Adrenal gland (tissue), 12 donors: Measurements from ENCODE around the gene ST3GAL4. TPM values are rescaled to one million over a fixed set of nuclear protein-coding genes. Genes with fewer than 3 reads are reported as not detected.

Experiments
- DNase-seq, 7 donors: peaks; one replicate each; pipeline ENCODE4 v3.0.0-alpha.2; 2019 to 2020
- H3K27ac ChIP-seq, 5 donors: fragments of 200-600 bp; sonication (generic) in 4 of 5; 1 replicate in 3 of 5; 2 replicates in 2 of 5; pipeline versions ENCODE4 v1.5.1 to v1.8.0; 2016 to 2020; ENCODE audit warnings: mild to moderate bottlenecking in 1 of 5
- H3K27me3 ChIP-seq: fragments of 200-600 bp; 2 replicates; pipeline ENCODE4 v1.8.0; 2021
- H3K36me3 ChIP-seq, 2 donors: fragments of 200-600 bp; replicated peaks in 1 of 2; 1 replicate in 1 of 2; 2 replicates in 1 of 2; pipeline versions ENCODE4 v1.5.1 to v1.8.0; 2018 to 2022
- H3K4me1 ChIP-seq, 2 donors: fragments of 200-600 bp; replicated peaks in 1 of 2; 1 replicate in 1 of 2; 2 replicates in 1 of 2; pipeline versions ENCODE4 v1.5.1 to v1.8.0; 2018 to 2021
- H3K4me3 ChIP-seq, 4 donors: fragments of 200-600 bp; sonication (generic) in 3 of 4; one replicate each; pipeline ENCODE4 v1.5.1; 2016 to 2018
- H3K9me3 ChIP-seq, 3 donors: fragments of 200-600 bp; sonication (generic) in 1 of 3; replicated peaks in 1 of 3; 1 replicate in 2 of 3; 2 replicates in 1 of 3; pipeline versions ENCODE4 v1.5.1 to v1.8.0; 2016 to 2021
- POLR2A ChIP-seq, 2 donors: fragments of 450-650 bp; IDR thresholded peaks; one replicate each; pipeline ENCODE4 v1.6.1; 2017; ENCODE audit warnings: antibody characterized with exemption in 2 of 2, mild to moderate bottlenecking in 2 of 2, moderate library complexity in 1 of 2
- WGBS, 4 donors: extraction: QIAGEN DNeasy Blood & Tissue Kit in 2 of 4; methylation state at CpG; one replicate each; pipeline versions ENCODE4 v1.1.5 to v1.1.7; 2013 to 2017; 5-methylcytosine and 5-hydroxymethylcytosine counted together
- intact Hi-C, 2 donors: fragments of 100-400 bp; cut with DNase I; formaldehyde crosslinking; loops; one replicate each; pipeline versions ENCODE4 v1.14.1 to v1.15.0; 2022 to 2023
- polyA plus RNA-seq, 3 donors: library from polyadenylated mRNA; stranded (reverse); fragments of 200-250 nt in 2 of 3; fragments of 350-450 nt in 1 of 3; fragmentation: Illumina TruSeq in 1 of 3; extraction: RNeasy Lipid Tissue Mini Kit (QIAGEN cat#74804) in 1 of 3; gene quantifications; one replicate each; pipeline ENCODE4 v1.2.3, GENCODE V29; 2013 to 2014
- total RNA-seq, 9 donors: library from RNA; depleted of rRNA in 4 of 9; stranded (reverse); fragments of >200 nt in 4 of 9; fragments of 120-200 nt in 1 of 9; fragmentation: NEBNext Ultra II Directional in 1 of 9; extraction: Animal tissue kit (Norgen Biotek cat#: 25700) in 1 of 9; gene quantifications; one replicate each; pipeline versions ENCODE4 v1.1.0 to v1.2.4, GENCODE V29; 2013 to 2023
- TF ChIP-seq, protein P1 (sequence below), 6 experiments: fragments of 450-650 bp in 4 of 6; fragments of 200-600 bp in 2 of 6; sonication (generic) in 1 of 6; IDR thresholded peaks; 1 replicate in 5 of 6; 2 replicates in 1 of 6; pipeline versions ENCODE4 v1.5.1 to v1.8.0; 2016 to 2021; ENCODE audit warnings: antibody characterized with exemption in 6 of 6, mild to moderate bottlenecking in 2 of 6, moderate library complexity in 1 of 6
- donor health status: healthy with polysubstance abuse.
- donor health status: Bipolar disorder and iron deficiency.
- donor health status: DM: yes; HTN: yes; CAD: no.
- donor health status: DM: no; HTN: no; CAD: no.
- donor health status: DM: no; HTN: no; CAD: no.
- donor health status: DM: yes; HTN: yes; CAD: no.

ST3GAL4 gene
- total and polyA plus RNA-seq, 12 donors = 119 to 359 (median 163) TPM

DNA sequence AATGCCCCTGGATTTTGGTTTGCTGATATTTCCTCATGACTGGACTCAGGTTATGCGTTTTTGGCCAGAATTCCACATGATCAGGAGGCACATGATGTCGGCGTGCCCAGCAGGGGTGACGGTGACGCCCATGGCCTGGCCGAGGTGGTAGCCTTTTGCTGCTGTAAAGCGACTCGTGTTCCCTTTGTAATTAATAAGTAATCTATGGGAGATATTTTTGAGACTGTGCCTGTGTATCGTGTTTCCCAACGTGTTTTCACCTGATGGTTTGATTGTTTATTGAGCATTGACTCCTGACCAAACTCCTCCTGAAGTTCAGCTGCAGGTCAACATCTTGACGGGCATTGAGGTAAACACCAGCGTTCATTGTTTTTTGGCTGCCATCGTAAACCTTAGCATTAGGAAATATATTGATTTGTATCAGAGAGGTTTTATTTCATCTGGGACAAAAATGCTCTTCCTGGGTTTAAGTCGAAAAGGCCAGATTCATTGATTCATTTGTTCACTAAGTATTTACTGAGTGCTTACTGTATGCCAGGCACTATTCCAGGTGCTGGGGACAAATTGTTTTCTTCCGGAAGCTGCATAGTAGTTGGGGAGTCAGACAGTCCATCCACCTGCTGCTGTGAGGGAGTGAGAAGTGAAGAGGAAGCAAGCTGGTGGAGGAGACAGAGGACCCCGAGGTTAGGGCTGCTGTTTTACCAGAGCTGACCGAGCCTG lies 28.0 kb upstream of the ST3GAL4 start:
- WGBS, 4 donors = 91 to 93% (median 92%) methylated on average over 17 of the region's 17 CpGs
- intact Hi-C loops = no loop called here
- H3K27ac ChIP-seq = no peak overlapping the region

DNA sequence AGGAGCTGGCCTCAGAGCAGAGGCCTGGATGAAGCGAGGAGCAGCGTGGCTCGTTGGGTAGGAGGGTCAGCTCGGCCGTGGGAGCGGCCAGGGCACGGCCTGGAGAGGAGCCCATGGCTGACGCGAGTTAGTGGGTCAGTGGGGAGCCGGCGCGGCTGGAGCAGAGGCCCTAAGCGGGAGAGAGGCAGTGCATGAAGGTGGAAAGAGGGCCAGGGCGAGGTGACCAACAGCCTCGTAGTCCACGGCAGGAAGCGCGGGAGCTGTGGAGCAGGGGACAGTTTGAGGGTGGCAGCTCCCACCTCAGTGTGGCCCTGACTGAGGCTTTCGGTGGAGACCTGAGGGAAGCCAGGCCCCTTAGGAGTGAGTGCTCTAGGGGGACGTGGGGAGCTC lies 27.5 kb upstream of the ST3GAL4 start:
- intact Hi-C loops = no loop called here
- 90 to 93% (median 92%) methylated on average over 19 to 20 of the region's 20 CpGs for WGBS, 4 donors
- Histone ChIP-seq H3K4me3 (no peak overlapping the region), H3K36me3 (no peaks in the 10 kb centered on the region), H3K27me3 (no peaks in the 10 kb centered on the region), H3K27ac (no peak overlapping the region), H3K4me1 (peaks cover 14 to 18% of the 10 kb centered on the region in 2 donors), H3K9me3 (no peaks in the 10 kb centered on the region)
- TF ChIP-seq, protein P1, sequence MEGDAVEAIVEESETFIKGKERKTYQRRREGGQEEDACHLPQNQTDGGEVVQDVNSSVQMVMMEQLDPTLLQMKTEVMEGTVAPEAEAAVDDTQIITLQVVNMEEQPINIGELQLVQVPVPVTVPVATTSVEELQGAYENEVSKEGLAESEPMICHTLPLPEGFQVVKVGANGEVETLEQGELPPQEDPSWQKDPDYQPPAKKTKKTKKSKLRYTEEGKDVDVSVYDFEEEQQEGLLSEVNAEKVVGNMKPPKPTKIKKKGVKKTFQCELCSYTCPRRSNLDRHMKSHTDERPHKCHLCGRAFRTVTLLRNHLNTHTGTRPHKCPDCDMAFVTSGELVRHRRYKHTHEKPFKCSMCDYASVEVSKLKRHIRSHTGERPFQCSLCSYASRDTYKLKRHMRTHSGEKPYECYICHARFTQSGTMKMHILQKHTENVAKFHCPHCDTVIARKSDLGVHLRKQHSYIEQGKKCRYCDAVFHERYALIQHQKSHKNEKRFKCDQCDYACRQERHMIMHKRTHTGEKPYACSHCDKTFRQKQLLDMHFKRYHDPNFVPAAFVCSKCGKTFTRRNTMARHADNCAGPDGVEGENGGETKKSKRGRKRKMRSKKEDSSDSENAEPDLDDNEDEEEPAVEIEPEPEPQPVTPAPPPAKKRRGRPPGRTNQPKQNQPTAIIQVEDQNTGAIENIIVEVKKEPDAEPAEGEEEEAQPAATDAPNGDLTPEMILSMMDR (IDR thresholded peaks at IDR 0.05) = no peak
- TF ChIP-seq POLR2A (IDR thresholded peaks at IDR 0.05) = no peak
- DNase-seq = no peak

More for the DNA sequence above, 28.0 kb upstream of the ST3GAL4 start:
- Histone ChIP-seq H3K27me3 (no peaks in the 10 kb centered on the region), H3K4me3 (no peak overlapping the region), H3K4me1 (peaks cover 11 to 19% of the 10 kb centered on the region in 2 donors), H3K9me3 (no peaks in the 10 kb centered on the region), H3K36me3 (no peaks in the 10 kb centered on the region)
- TF ChIP-seq, protein P1 (IDR thresholded peaks at IDR 0.05) = no peak
- TF ChIP-seq POLR2A (IDR thresholded peaks at IDR 0.05) = no peak
- DNase-seq = peak in 1 of 7 donors; percentile 6

DNA sequence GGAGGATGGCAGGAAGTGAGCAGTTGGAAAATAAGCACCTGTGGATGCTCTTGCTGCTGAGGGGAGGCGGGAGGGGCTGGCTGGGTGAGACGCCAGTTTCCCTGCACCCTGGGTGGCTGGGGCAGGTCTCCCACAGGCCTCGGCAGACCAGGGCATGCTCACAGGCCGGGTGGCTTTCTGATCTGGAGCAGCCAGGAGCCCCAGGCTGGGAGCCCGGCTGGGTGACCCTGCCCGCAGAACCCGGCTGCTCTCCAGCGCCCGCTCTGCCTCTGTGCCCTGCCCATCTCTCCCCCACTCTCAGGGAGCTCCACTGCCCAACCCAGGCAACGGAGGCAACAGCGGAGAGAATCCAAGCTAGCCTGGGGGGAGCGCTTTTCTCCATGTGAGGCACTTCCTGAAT lies 27.0 kb upstream of the ST3GAL4 start:
- no peaks in the 10 kb centered on the region for H3K27me3 ChIP-seq
- no peaks in the 10 kb centered on the region for H3K9me3 ChIP-seq
- WGBS, 4 donors = 91 to 100% (median 94%) methylated on average over 4 to 12 of the region's 12 CpGs
- peak in 1 of 7 donors; percentile 4 for DNase-seq
- H3K36me3 ChIP-seq = no peaks in the 10 kb centered on the region
- H3K27ac ChIP-seq = no peak overlapping the region
- intact Hi-C loops = no loop called here
- peaks cover 12 to 13% of the 10 kb centered on the region in 2 donors for H3K4me1 ChIP-seq
- H3K4me3 ChIP-seq = no peak overlapping the region
- TF ChIP-seq, protein P1 (IDR thresholded peaks at IDR 0.05) = no peak
- TF ChIP-seq POLR2A (IDR thresholded peaks at IDR 0.05) = no peak

DNA sequence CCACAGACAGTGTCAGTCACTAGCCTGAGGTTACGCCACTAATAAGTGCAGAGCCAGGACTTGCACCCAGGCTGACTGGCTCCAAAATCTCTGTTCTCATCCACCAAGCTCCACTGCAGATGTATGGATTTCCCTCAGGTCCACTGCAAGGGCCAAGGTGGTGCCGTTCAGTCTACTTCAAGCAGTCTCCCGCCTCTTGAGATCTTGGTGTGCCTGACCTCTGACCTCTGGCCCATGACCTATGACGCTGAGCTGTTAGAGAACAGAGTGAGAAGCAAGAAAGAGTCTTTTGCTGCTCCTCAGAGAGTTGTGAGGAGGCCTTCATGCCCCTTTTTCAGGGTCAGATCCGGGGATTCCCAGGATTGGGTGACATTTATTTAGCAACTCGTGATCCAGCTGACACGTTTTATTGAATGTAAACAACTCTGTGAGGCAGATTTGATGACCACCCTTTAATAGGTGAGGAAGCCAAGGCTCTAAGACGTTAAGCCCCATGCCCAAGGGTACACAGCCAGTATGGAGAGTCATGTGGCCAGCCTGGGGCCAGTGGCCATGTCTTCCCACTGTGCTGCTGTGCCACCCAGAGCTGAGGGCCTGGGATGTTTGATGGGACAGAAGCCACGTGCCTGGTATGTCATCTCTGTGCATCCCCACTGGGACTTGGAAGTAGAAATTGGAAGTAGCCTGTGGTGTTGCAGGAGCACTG lies 26.4 kb upstream of the ST3GAL4 start:
- H3K27me3 ChIP-seq = no peaks in the 10 kb centered on the region
- peak overlapping the region in 1 of 5 donors; percentile 2 for H3K27ac ChIP-seq
- 73 to 81% (median 76%) methylated on average over 9 of the region's 9 CpGs for WGBS, 4 donors
- intact Hi-C loops = no loop called here
- no peak for TF ChIP-seq POLR2A (IDR thresholded peaks at IDR 0.05)
- TF ChIP-seq, protein P1 (IDR thresholded peaks at IDR 0.05) = no peak
- H3K4me1 ChIP-seq = peaks cover 10 to 13% of the 10 kb centered on the region in 2 donors
- peak in 1 of 7 donors; percentile 14 for DNase-seq
- H3K4me3 ChIP-seq = no peak overlapping the region
- no peaks in the 10 kb centered on the region for H3K36me3 ChIP-seq
- no peaks in the 10 kb centered on the region for H3K9me3 ChIP-seq
